IPS-NIHi7 (cell line): ENCODE results near the gene FIZ1.

ENCODE experiments used
- DNase-seq: peaks from one replicate; pipeline ENCODE4 v3.0.0; 2012; ENCODE audit warnings: mixed read lengths; ENCODE audit errors: extremely low spot score

FIZ1 gene

GRCh38 chr19:55543567-55543966 lies 55.8 kb downstream of the FIZ1 start:
- DNase-seq = no peak

GRCh38 chr19:55542292-55542855 lies 56.9 kb downstream of the FIZ1 start:
- no peak for DNase-seq
